ENCODE measurements around the gene ARMC2.

DNA sequence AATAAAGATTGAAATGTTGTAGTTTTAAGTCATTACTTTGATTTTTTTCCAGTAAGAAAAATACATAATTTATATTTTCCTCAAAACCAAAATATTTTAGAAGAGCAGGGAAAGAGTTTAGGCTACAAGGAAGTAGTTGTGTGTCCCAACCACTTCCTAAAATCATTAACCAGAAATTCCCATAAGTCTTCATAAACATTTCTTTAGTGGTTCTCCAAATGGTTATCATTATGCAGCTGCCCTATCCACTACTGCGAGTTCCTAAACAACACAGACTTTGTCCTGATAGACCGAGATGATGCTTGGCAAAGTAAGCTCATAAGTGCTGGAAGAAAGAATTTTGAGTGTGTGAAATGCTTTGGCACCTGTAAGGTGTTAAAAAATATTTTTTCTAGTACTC lies 93.6 kb downstream of the ARMC2 start:
- TF ChIP-seq POLR2A (IDR thresholded peaks at IDR 0.05; ENCODE audit: low read depth, low read length) (no peak), CTCF (conservative IDR thresholded peaks at IDR 0.05; ENCODE audit: low read depth, low read length) (no peak), CEBPB (IDR thresholded peaks at IDR 0.05; ENCODE audit: low read depth, low read length) (no peak), RFX5 (IDR thresholded peaks at IDR 0.05; ENCODE audit: low read depth, low read length) (no peak)
